ENCODE results near the gene COX17.

Gene COX17

DNA sequence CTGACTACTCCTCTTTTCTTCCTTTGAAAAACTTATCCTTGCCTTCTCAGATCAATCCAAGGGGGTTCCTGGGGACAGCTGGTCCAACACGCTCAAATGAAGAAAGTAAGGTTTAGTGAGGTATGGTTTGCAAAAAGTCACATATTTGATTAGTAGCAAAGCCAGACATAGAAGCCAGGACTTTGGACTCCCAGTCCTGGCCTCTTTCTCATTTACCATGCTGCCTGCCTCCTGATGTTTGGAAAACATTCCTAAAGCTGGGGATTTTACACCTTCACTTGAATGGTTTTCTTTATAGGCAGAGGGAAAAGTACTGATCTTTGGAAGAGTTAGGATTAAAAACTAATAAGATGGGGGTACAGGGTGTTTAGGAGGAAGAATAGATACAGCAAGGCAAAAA is 31.4 kb downstream of the COX17 start:
- TF ChIP-seq, protein P1, sequence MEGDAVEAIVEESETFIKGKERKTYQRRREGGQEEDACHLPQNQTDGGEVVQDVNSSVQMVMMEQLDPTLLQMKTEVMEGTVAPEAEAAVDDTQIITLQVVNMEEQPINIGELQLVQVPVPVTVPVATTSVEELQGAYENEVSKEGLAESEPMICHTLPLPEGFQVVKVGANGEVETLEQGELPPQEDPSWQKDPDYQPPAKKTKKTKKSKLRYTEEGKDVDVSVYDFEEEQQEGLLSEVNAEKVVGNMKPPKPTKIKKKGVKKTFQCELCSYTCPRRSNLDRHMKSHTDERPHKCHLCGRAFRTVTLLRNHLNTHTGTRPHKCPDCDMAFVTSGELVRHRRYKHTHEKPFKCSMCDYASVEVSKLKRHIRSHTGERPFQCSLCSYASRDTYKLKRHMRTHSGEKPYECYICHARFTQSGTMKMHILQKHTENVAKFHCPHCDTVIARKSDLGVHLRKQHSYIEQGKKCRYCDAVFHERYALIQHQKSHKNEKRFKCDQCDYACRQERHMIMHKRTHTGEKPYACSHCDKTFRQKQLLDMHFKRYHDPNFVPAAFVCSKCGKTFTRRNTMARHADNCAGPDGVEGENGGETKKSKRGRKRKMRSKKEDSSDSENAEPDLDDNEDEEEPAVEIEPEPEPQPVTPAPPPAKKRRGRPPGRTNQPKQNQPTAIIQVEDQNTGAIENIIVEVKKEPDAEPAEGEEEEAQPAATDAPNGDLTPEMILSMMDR (IDR thresholded peaks at IDR 0.05; ENCODE audit: low read depth, low read length, missing control alignments) = no peak
- no peak for DNase-seq (ENCODE audit: low read depth)
- H3K4me3 ChIP-seq (ENCODE audit: low read depth, low read length) = no peak overlapping the region

DNA sequence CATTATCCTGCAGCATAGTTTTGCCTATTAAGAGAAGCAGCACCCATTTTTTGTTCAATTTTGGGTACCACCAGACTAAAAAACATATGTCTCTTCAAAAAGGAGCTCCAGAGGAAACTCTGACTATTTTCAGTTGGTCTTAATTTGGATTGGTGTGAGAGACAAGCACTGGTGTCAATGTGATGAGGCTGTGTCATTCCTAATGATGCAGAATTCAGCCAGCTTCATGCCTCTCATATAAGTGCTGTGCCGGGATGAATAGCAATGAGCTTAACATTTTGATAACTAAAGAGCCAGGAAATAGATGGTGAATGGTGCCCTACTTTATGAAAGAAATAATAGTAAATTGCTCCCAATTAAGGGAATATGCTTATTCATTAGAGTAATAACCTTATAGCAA is 32.7 kb downstream of the COX17 start:
- TF ChIP-seq, protein P1 (IDR thresholded peaks at IDR 0.05; ENCODE audit: low read depth, low read length, missing control alignments) = no peak
- H3K4me3 ChIP-seq (ENCODE audit: low read depth, low read length) = no peak overlapping the region
- no peak for DNase-seq (ENCODE audit: low read depth)

DNA sequence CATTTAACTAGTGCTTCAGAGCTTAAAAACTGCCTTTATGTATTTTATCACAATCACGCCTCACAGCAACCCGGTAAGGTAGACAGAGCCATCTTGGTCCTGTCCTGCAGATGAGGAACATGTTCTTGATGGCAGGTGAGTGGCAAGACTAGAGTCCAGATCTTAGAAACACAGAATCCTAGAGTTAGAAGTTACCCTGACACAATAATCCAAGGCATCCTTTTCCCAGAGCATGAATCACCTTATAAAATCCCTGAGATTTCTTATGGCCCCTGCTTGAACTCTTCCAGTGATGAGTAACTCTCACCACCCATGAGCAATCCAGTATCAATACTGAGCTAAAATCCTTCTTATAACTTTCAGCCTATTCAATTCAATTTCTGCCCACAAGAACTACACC is 33.7 kb downstream of the COX17 start:
- H3K4me3 ChIP-seq (ENCODE audit: low read depth, low read length) = no peak overlapping the region
- DNase-seq (ENCODE audit: low read depth) = no peak
- TF ChIP-seq, protein P1 (IDR thresholded peaks at IDR 0.05; ENCODE audit: low read depth, low read length, missing control alignments) = no peak

DNA sequence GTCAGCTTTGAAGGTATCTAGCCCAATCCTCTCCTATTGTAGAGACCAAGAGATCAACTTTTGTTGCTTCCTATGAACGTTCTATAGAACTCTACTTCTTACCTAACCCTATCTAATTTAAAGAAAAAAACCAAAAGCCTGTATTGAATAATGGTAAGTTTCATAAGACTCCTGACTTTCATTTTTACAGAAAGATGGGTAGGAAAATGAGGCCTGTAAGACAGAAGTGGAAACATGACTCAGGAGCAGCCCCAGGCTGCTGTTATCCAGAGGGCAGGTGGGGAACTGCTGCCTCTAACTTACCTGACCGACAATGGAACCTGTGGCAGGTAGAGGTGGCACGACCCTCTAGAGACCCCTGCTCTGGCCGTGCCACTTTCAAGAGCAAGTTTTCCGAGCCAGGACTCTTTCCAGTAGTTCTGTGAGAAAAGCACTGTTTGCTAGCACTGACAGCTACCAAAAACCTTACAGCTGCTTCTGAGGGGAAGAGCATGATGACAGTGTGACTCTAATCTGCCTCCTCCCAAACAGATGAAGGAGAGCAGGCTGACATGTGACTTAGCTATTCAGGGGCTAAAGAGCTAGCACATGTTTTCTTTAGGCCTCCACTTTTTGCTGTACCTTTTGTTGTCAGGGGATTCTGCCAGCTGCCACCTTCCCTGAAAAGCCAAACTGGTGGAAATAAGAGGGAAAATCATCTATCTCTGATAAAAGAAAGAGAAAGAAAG is 34.3 kb downstream of the COX17 start:
- no peak for DNase-seq (ENCODE audit: low read depth)
- H3K4me3 ChIP-seq (ENCODE audit: low read depth, low read length) = no peak overlapping the region
- TF ChIP-seq, protein P1 (IDR thresholded peaks at IDR 0.05; ENCODE audit: low read depth, low read length, missing control alignments) = no peak

DNA sequence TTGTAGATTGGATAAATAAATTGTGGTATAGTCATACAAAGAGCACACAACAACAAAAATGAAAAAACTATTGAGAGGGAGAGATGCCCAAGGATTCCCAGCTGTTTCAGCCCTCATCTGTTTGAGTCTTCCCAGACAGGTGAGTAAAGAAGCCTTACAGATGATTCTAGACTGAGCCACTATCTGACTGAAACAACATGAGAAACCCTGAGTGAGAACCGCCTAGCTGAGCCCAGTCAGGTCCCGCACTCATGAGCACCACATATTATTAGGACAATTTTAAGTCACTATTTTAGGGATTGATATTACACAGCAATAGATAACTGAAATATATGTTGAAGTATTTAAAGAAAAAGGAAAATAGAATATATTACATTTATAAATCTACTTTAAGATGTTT is 35.8 kb downstream of the COX17 start:
- DNase-seq (ENCODE audit: low read depth) = no peak
- TF ChIP-seq, protein P1 (IDR thresholded peaks at IDR 0.05; ENCODE audit: low read depth, low read length, missing control alignments) = no peak
- no peak overlapping the region for H3K4me3 ChIP-seq (ENCODE audit: low read depth, low read length)

DNA sequence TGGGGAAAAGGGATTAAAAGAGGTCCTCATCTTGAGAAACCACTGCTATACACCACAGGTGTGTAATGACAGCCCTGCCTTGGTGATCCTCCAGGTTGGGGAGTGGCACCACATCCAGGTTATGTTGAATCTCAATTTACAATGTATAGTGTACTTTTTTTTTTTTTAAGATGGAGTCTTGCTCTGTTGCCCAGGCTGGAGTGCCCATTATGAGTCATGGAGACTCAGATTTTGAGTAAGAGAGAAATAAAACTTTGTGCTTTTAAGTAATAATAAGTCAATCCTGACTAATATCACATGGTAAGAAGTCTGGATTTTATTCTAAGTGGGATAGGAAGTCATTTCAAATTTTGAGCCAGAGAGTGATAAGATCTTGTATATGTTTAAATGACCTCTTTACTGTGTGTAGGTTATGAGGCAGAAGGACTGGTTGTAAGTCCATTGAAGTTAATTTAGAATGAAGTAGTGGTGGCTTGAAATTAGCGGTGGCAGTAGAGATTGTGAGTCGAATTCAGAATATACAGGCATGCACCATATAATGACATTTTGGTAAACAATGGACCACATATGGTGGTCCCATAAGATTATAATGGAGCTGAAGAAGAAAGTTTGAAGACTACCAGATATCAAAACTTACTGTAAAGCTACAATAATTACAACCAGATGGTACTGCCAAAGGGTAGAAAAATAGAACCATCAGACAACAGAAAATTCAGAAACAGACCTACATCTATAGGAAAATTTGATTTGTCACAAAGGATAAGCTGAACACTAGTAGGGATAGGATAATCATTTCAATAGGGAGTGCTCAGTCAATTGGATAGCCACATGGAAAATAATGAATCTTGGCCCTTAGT is 37.5 kb downstream of the COX17 start:
- no peak for DNase-seq (ENCODE audit: low read depth)
- no peak overlapping the region for H3K4me3 ChIP-seq (ENCODE audit: low read depth, low read length)
- TF ChIP-seq, protein P1 (IDR thresholded peaks at IDR 0.05; ENCODE audit: low read depth, low read length, missing control alignments) = no peak

Data from GM12864 (cell line).